NCI-H446 (cell line): ENCODE results near the gene SNCB.
A peak's percentile ranks its signal among the peaks of the same experiment; 100 is the strongest.

Source experiments
- DNase-seq, 2 experiments: peaks; one replicate each; lab custom pipeline; 2025; lab: John Stamatoyannopoulos, UW

The SNCB gene

GRCh38 chr5:176660860-176661641, 30.7 kb upstream of the SNCB start:
- DNase-seq: peak; percentile 72 to 91

GRCh38 chr5:176660530-176660859, 30.2 kb upstream of the SNCB start:
- no peak for DNase-seq

- DNase-seq: no peak
Measured at GRCh38 chr5:176659860-176660461, 29.6 kb upstream of the SNCB start.

GRCh38 chr5:176659512-176659839, 29.1 kb upstream of the SNCB start:
- DNase-seq: no peak

GRCh38 chr5:176658817-176659511, 28.6 kb upstream of the SNCB start:
- no peak for DNase-seq

GRCh38 chr5:176658007-176658599, 27.8 kb upstream of the SNCB start:
- DNase-seq: peak; percentile 56 to 89

- no peak for DNase-seq
Measured at GRCh38 chr5:176656467-176656990, 26.2 kb upstream of the SNCB start.

- no peak for DNase-seq
Measured at GRCh38 chr5:176654856-176655255, 24.5 kb upstream of the SNCB start.

- DNase-seq: peak; percentile 53 to 87
Measured at GRCh38 chr5:176653401-176654385, 23.4 kb upstream of the SNCB start.

GRCh38 chr5:176652136-176652535, 21.8 kb upstream of the SNCB start:
- peak; percentile 94 to 97 for DNase-seq

GRCh38 chr5:176651472-176651980, 21.2 kb upstream of the SNCB start:
- DNase-seq: no peak

GRCh38 chr5:176650354-176650884, 20.1 kb upstream of the SNCB start:
- DNase-seq: peak in 1 of 2 experiments; percentile 58

GRCh38 chr5:176648474-176649194, 18.3 kb upstream of the SNCB start:
- DNase-seq: no peak

- DNase-seq: peak; percentile 43 to 67
Measured at GRCh38 chr5:176647843-176648473, 17.6 kb upstream of the SNCB start.

GRCh38 chr5:176647030-176647842, 16.9 kb upstream of the SNCB start, which contains the start of gene TSPAN17:
TSS of gene TSPAN17 (plus strand) at chr5:176647484. CDS start at chr5:176647616, 132 bp downstream.
- DNase-seq: peak; percentile 98 to 100

GRCh38 chr5:176646707-176647029, 16.3 kb upstream of the SNCB start:
- no peak for DNase-seq

- DNase-seq: no peak
Measured at GRCh38 chr5:176646049-176646706, 15.8 kb upstream of the SNCB start.
